ENCODE measurements around the gene KDM6A.

KDM6A gene

DNA sequence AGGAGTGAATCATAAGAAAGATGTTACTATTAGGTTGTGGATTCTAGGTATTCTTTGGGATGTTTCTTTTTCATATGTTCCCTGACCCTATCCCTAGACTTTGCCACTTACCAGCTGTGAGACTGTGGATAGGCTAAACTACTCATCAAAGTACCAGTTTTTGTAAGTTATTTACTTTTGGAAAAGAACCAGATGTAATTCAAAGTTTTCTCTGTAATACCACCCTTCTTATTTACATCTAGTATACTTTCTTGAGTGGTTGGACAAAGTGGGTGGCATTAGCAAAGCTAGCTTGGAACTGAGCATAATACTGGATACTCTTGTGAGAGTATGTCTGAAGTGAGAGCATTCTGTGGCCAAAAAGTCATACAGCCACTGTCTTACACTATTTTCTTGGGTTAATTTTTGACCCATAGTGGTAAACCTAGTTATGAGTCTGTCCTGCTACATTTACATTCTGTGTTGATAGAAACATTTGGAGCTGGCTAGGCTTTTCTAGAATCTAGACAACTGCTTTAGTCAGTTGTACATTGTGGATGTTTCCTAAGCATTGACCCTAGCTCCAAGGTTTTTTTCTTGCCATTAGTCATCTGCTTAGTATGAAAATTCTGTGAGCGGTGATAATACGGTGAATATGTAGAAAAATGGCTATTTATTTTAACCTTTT, 41.7 kb downstream of the KDM6A start:
- Histone ChIP-seq H3K27ac (ENCODE audit: low read depth, low read length) (no peak overlapping the region), H3K36me3 (ENCODE audit: control insufficient read depth in 5 of 5, insufficient read depth in 5 of 5, low read length in 5 of 5) (no peaks in the 10 kb centered on the region), H3K27me3 (ENCODE audit: control insufficient read depth in 5 of 5, insufficient read depth in 4 of 5, low read length in 5 of 5) (no peaks in the 10 kb centered on the region), H3K4me1 (ENCODE audit: control insufficient read depth in 5 of 5, insufficient read depth in 5 of 5, low read length in 5 of 5) (peaks cover 0 to 23% (median 17%) of the 10 kb centered on the region in 5 donors), H3K9ac (ENCODE audit: low read length in 5 of 5) (no peak overlapping the region), H3K4me3 (ENCODE audit: low read depth in 1 of 5, low read length in 5 of 5) (no peak overlapping the region), H3K9me3 (ENCODE audit: control insufficient read depth in 5 of 5, low read length in 5 of 5) (no peaks in the 10 kb centered on the region)

GRCh38 chrX:44915361-44915868, 42.4 kb downstream of the KDM6A start:
- peaks cover 0 to 23% (median 17%) of the 10 kb centered on the region in 5 donors for H3K4me1 ChIP-seq (ENCODE audit: control insufficient read depth in 5 of 5, insufficient read depth in 5 of 5, low read length in 5 of 5)
- H3K4me3 ChIP-seq (ENCODE audit: low read depth in 1 of 5, low read length in 5 of 5), result no peak overlapping the region
- H3K9me3 ChIP-seq (ENCODE audit: control insufficient read depth in 5 of 5, low read length in 5 of 5), result no peaks in the 10 kb centered on the region
- no peak overlapping the region for H3K9ac ChIP-seq (ENCODE audit: low read length in 5 of 5)
- no peak overlapping the region for H3K27ac ChIP-seq (ENCODE audit: low read depth, low read length)
- H3K36me3 ChIP-seq (ENCODE audit: control insufficient read depth in 5 of 5, insufficient read depth in 5 of 5, low read length in 5 of 5), result no peaks in the 10 kb centered on the region
- H3K27me3 ChIP-seq (ENCODE audit: control insufficient read depth in 5 of 5, insufficient read depth in 4 of 5, low read length in 5 of 5), result no peaks in the 10 kb centered on the region

- peaks cover 0 to 26% (median 18%) of the 10 kb centered on the region in 5 donors for H3K4me1 ChIP-seq (ENCODE audit: control insufficient read depth in 5 of 5, insufficient read depth in 5 of 5, low read length in 5 of 5)
- no peaks in the 10 kb centered on the region for H3K9me3 ChIP-seq (ENCODE audit: control insufficient read depth in 5 of 5, low read length in 5 of 5)
- H3K9ac ChIP-seq (ENCODE audit: low read length in 5 of 5), result no peak overlapping the region
- H3K27ac ChIP-seq (ENCODE audit: low read depth, low read length), result no peak overlapping the region
- no peaks in the 10 kb centered on the region for H3K27me3 ChIP-seq (ENCODE audit: control insufficient read depth in 5 of 5, insufficient read depth in 4 of 5, low read length in 5 of 5)
- H3K36me3 ChIP-seq (ENCODE audit: control insufficient read depth in 5 of 5, insufficient read depth in 5 of 5, low read length in 5 of 5), result no peaks in the 10 kb centered on the region
- H3K4me3 ChIP-seq (ENCODE audit: low read depth in 1 of 5, low read length in 5 of 5), result no peak overlapping the region
Measured at GRCh38 chrX:44918722-44919121, 45.7 kb downstream of the KDM6A start.

- no peak overlapping the region for H3K27ac ChIP-seq (ENCODE audit: low read depth, low read length)
- H3K36me3 ChIP-seq (ENCODE audit: control insufficient read depth in 5 of 5, insufficient read depth in 5 of 5, low read length in 5 of 5), result no peaks in the 10 kb centered on the region
- H3K9ac ChIP-seq (ENCODE audit: low read length in 5 of 5), result no peak overlapping the region
- H3K4me3 ChIP-seq (ENCODE audit: low read depth in 1 of 5, low read length in 5 of 5), result no peak overlapping the region
- H3K27me3 ChIP-seq (ENCODE audit: control insufficient read depth in 5 of 5, insufficient read depth in 4 of 5, low read length in 5 of 5), result no peaks in the 10 kb centered on the region
- H3K4me1 ChIP-seq (ENCODE audit: control insufficient read depth in 5 of 5, insufficient read depth in 5 of 5, low read length in 5 of 5), result peaks cover 0 to 17% (median 3%) of the 10 kb centered on the region in 5 donors
- no peaks in the 10 kb centered on the region for H3K9me3 ChIP-seq (ENCODE audit: control insufficient read depth in 5 of 5, low read length in 5 of 5)
Measured at GRCh38 chrX:44922980-44923379, 50.0 kb downstream of the KDM6A start.

DNA sequence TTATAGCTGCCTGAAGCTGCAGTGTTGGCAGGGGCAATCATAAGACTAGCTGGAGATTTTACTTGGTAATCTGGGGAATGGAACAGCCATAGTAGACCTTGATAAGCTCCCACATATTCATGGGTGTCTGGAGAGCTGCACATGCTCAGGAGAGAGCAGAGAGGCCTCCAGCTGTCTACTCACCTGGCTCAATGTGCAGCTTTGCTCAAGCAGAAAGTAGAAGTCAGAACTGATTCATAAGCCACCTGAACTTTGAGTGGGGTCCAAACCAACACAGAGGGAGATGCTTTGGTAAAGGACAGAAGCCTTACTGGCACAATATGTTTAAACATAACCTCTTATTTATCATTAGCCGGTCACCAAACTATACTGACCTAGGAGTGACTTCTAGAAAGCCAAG, 54.4 kb downstream of the KDM6A start:
- Histone ChIP-seq H3K27me3 (ENCODE audit: control insufficient read depth in 5 of 5, insufficient read depth in 4 of 5, low read length in 5 of 5) (no peaks in the 10 kb centered on the region), H3K36me3 (ENCODE audit: control insufficient read depth in 5 of 5, insufficient read depth in 5 of 5, low read length in 5 of 5) (no peaks in the 10 kb centered on the region), H3K4me3 (ENCODE audit: low read depth in 1 of 5, low read length in 5 of 5) (no peak overlapping the region), H3K9ac (ENCODE audit: low read length in 5 of 5) (no peak overlapping the region), H3K27ac (ENCODE audit: low read depth, low read length) (no peak overlapping the region), H3K4me1 (ENCODE audit: control insufficient read depth in 5 of 5, insufficient read depth in 5 of 5, low read length in 5 of 5) (peaks cover 0 to 8% (median 3%) of the 10 kb centered on the region in 5 donors), H3K9me3 (ENCODE audit: control insufficient read depth in 5 of 5, low read length in 5 of 5) (no peaks in the 10 kb centered on the region)

GRCh38 chrX:44931441-44931973, 58.5 kb downstream of the KDM6A start:
- H3K27me3 ChIP-seq (ENCODE audit: control insufficient read depth in 5 of 5, insufficient read depth in 4 of 5, low read length in 5 of 5), result no peaks in the 10 kb centered on the region
- no peaks in the 10 kb centered on the region for H3K9me3 ChIP-seq (ENCODE audit: control insufficient read depth in 5 of 5, low read length in 5 of 5)
- H3K9ac ChIP-seq (ENCODE audit: low read length in 5 of 5), result no peak overlapping the region
- no peak overlapping the region for H3K4me3 ChIP-seq (ENCODE audit: low read depth in 1 of 5, low read length in 5 of 5)
- no peaks in the 10 kb centered on the region for H3K36me3 ChIP-seq (ENCODE audit: control insufficient read depth in 5 of 5, insufficient read depth in 5 of 5, low read length in 5 of 5)
- no peak overlapping the region for H3K27ac ChIP-seq (ENCODE audit: low read depth, low read length)
- peaks cover 0 to 11% (median 3%) of the 10 kb centered on the region in 5 donors for H3K4me1 ChIP-seq (ENCODE audit: control insufficient read depth in 5 of 5, insufficient read depth in 5 of 5, low read length in 5 of 5)

- H3K27me3 ChIP-seq (ENCODE audit: control insufficient read depth in 5 of 5, insufficient read depth in 4 of 5, low read length in 5 of 5), result no peaks in the 10 kb centered on the region
- H3K4me1 ChIP-seq (ENCODE audit: control insufficient read depth in 5 of 5, insufficient read depth in 5 of 5, low read length in 5 of 5), result peaks cover 0 to 17% (median 11%) of the 10 kb centered on the region in 5 donors
- H3K9ac ChIP-seq (ENCODE audit: low read length in 5 of 5), result no peak overlapping the region
- no peaks in the 10 kb centered on the region for H3K9me3 ChIP-seq (ENCODE audit: control insufficient read depth in 5 of 5, low read length in 5 of 5)
- H3K36me3 ChIP-seq (ENCODE audit: control insufficient read depth in 5 of 5, insufficient read depth in 5 of 5, low read length in 5 of 5), result no peaks in the 10 kb centered on the region
- H3K27ac ChIP-seq (ENCODE audit: low read depth, low read length), result no peak overlapping the region
- H3K4me3 ChIP-seq (ENCODE audit: low read depth in 1 of 5, low read length in 5 of 5), result no peak overlapping the region
Measured at GRCh38 chrX:44935172-44935571, 62.2 kb downstream of the KDM6A start.

DNA sequence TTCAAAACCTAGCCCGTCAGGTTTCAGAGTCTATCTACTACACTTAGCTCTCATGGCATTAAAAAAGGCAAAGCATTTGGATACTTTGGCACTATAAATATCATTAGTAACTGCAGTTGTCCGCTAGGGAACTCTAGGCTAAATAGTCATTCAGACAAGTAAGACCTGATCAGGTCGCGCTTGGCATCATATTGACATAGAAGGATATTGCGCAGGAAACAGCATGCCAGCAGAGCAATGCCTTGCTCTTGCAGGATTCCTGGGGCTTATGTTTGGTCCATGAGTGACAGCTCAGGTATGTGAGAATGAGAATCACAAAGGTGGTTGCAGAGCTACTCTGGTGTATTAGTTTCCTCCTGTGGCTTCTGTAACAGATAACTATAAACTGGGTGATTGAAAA, 62.7 kb downstream of the KDM6A start:
- Histone ChIP-seq H3K4me1 (ENCODE audit: control insufficient read depth in 5 of 5, insufficient read depth in 5 of 5, low read length in 5 of 5) (peaks cover 0 to 17% (median 11%) of the 10 kb centered on the region in 5 donors), H3K9me3 (ENCODE audit: control insufficient read depth in 5 of 5, low read length in 5 of 5) (no peaks in the 10 kb centered on the region), H3K9ac (ENCODE audit: low read length in 5 of 5) (no peak overlapping the region), H3K27me3 (ENCODE audit: control insufficient read depth in 5 of 5, insufficient read depth in 4 of 5, low read length in 5 of 5) (no peaks in the 10 kb centered on the region), H3K4me3 (ENCODE audit: low read depth in 1 of 5, low read length in 5 of 5) (no peak overlapping the region), H3K36me3 (ENCODE audit: control insufficient read depth in 5 of 5, insufficient read depth in 5 of 5, low read length in 5 of 5) (no peaks in the 10 kb centered on the region), H3K27ac (ENCODE audit: low read depth, low read length) (no peak overlapping the region)

GRCh38 chrX:44937606-44938005, 64.6 kb downstream of the KDM6A start:
- H3K27me3 ChIP-seq (ENCODE audit: control insufficient read depth in 5 of 5, insufficient read depth in 4 of 5, low read length in 5 of 5), result no peaks in the 10 kb centered on the region

GRCh38 chrX:44938111-44938510, 65.1 kb downstream of the KDM6A start:
- H3K4me1 ChIP-seq (ENCODE audit: control insufficient read depth in 5 of 5, insufficient read depth in 5 of 5, low read length in 5 of 5), result peaks cover 0 to 17% (median 11%) of the 10 kb centered on the region in 5 donors
- no peaks in the 10 kb centered on the region for H3K36me3 ChIP-seq (ENCODE audit: control insufficient read depth in 5 of 5, insufficient read depth in 5 of 5, low read length in 5 of 5)
- H3K27me3 ChIP-seq (ENCODE audit: control insufficient read depth in 5 of 5, insufficient read depth in 4 of 5, low read length in 5 of 5), result no peaks in the 10 kb centered on the region

More at GRCh38 chrX:44937606-44938005, 64.6 kb downstream of the KDM6A start:
- Histone ChIP-seq H3K4me3 (ENCODE audit: low read depth in 1 of 5, low read length in 5 of 5) (no peak overlapping the region), H3K9me3 (ENCODE audit: control insufficient read depth in 5 of 5, low read length in 5 of 5) (no peaks in the 10 kb centered on the region), H3K36me3 (ENCODE audit: control insufficient read depth in 5 of 5, insufficient read depth in 5 of 5, low read length in 5 of 5) (no peaks in the 10 kb centered on the region), H3K27ac (ENCODE audit: low read depth, low read length) (no peak overlapping the region), H3K9ac (ENCODE audit: low read length in 5 of 5) (no peak overlapping the region), H3K4me1 (ENCODE audit: control insufficient read depth in 5 of 5, insufficient read depth in 5 of 5, low read length in 5 of 5) (peaks cover 0 to 17% (median 11%) of the 10 kb centered on the region in 5 donors)

More at GRCh38 chrX:44938111-44938510, 65.1 kb downstream of the KDM6A start:
- Histone ChIP-seq H3K9ac (ENCODE audit: low read length in 5 of 5) (no peak overlapping the region), H3K27ac (ENCODE audit: low read depth, low read length) (no peak overlapping the region), H3K9me3 (ENCODE audit: control insufficient read depth in 5 of 5, low read length in 5 of 5) (no peaks in the 10 kb centered on the region), H3K4me3 (ENCODE audit: low read depth in 1 of 5, low read length in 5 of 5) (no peak overlapping the region)

Measured in subcutaneous abdominal adipose tissue (tissue), 5 donors.